Measurements from ENCODE around the gene PACS2.

Gene PACS2

GRCh38 chr14:105355049-105355575 is 40.6 kb downstream of the PACS2 start:
- Histone ChIP-seq H3K27me3 (ENCODE audit: insufficient read depth, low read depth, severe bottlenecking) (no peaks in the 10 kb centered on the region), H3K27ac (no peak overlapping the region), H3K36me3 (peaks cover 15% of the 10 kb centered on the region), H3K9me3 (ENCODE audit: severe bottlenecking) (no peaks in the 10 kb centered on the region), H3K4me3 (ENCODE audit: low read depth, low read length) (no peak overlapping the region)
- no peak for TF ChIP-seq CTCF (IDR thresholded peaks at IDR 0.05; ENCODE audit: low read depth, low read length)
- no peak for DNase-seq

GRCh38 chr14:105355850-105356604 is 41.5 kb downstream of the PACS2 start:
- H3K4me3 ChIP-seq (ENCODE audit: low read depth, low read length): no peak overlapping the region
- no peak overlapping the region for H3K27ac ChIP-seq
- DNase-seq: no peak
- no peaks in the 10 kb centered on the region for H3K9me3 ChIP-seq (ENCODE audit: severe bottlenecking)
- peaks cover 15% of the 10 kb centered on the region for H3K36me3 ChIP-seq
- no peak for TF ChIP-seq CTCF (IDR thresholded peaks at IDR 0.05; ENCODE audit: low read depth, low read length)
- H3K27me3 ChIP-seq (ENCODE audit: insufficient read depth, low read depth, severe bottlenecking): no peaks in the 10 kb centered on the region

GRCh38 chr14:105356927-105357326 is 42.4 kb downstream of the PACS2 start:
- Histone ChIP-seq H3K9me3 (ENCODE audit: severe bottlenecking) (no peaks in the 10 kb centered on the region), H3K4me3 (ENCODE audit: low read depth, low read length) (no peak overlapping the region), H3K27me3 (ENCODE audit: insufficient read depth, low read depth, severe bottlenecking) (no peaks in the 10 kb centered on the region), H3K27ac (no peak overlapping the region), H3K36me3 (peaks cover 15% of the 10 kb centered on the region)
- TF ChIP-seq CTCF (IDR thresholded peaks at IDR 0.05; ENCODE audit: low read depth, low read length): no peak
- DNase-seq: no peak

GRCh38 chr14:105357626-105358025 is 43.1 kb downstream of the PACS2 start:
- H3K9me3 ChIP-seq (ENCODE audit: severe bottlenecking): no peaks in the 10 kb centered on the region
- H3K36me3 ChIP-seq: peaks cover 15% of the 10 kb centered on the region
- no peak for TF ChIP-seq CTCF (IDR thresholded peaks at IDR 0.05; ENCODE audit: low read depth, low read length)
- no peaks in the 10 kb centered on the region for H3K27me3 ChIP-seq (ENCODE audit: insufficient read depth, low read depth, severe bottlenecking)
- H3K27ac ChIP-seq: no peak overlapping the region
- H3K4me3 ChIP-seq (ENCODE audit: low read depth, low read length): no peak overlapping the region
- DNase-seq: no peak

- Histone ChIP-seq H3K27me3 (ENCODE audit: insufficient read depth, low read depth, severe bottlenecking) (no peaks in the 10 kb centered on the region), H3K4me3 (ENCODE audit: low read depth, low read length) (no peak overlapping the region), H3K36me3 (peaks cover 15% of the 10 kb centered on the region), H3K27ac (no peak overlapping the region), H3K9me3 (ENCODE audit: severe bottlenecking) (no peaks in the 10 kb centered on the region)
- DNase-seq: no peak
- no peak for TF ChIP-seq CTCF (IDR thresholded peaks at IDR 0.05; ENCODE audit: low read depth, low read length)
Measured at GRCh38 chr14:105358140-105358846, 43.7 kb downstream of the PACS2 start.
